GM15510 (cell line): ENCODE data around the gene ANXA11.

Source experiments
- POLR2A ChIP-seq: IDR thresholded peaks from 3 replicates; pipeline ENCODE4 v1.6.1; 2011; ENCODE audit warnings: borderline replicate concordance; ENCODE audit not compliant: insufficient read length; ENCODE audit errors: extremely low read depth

The ANXA11 gene

DNA sequence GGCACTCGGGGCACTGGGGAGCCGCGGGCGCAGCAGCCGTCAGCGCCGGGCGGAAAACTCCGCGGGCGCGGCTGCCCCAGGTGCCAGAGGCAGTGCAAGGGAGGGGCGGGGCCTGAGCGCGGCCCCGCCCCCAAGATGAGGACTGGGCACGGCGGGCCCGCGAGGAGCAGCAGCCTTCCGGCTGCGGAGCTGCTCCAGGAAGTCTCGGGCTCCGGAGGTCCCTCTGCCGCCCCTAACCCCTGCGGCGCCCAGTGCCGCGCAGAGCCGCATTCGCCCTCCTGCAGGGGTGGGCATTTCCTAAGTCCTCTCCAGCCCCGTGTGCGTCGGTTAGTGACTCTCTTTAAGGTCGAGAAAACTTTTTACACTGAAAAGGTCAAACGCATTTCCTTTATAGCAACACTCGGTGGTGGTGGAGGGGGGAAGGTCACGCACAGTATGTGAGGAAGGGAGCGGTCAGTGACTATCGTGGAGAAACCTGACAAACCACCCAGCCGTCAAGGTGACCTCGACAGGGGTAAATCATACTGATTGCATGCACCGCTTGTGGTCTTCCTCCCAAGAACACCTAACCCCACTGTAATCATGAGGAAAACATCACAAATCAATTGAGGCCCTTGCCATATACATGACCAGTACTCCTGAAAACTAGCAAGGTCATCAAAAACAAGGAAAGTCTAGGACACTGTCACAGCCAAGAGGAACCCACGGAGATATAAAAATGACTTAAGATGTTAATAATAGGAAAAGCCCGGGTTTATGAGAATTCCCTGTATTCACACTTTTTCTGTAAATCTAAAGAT is at the start of gene ANXA11:
Gene ANXA11, minus strand, starts transcription at position 61 of the 800 bp plus-strand sequence. CDS start 32,676 bp downstream, outside the sequence.
- TF ChIP-seq POLR2A: peak; percentile 95

DNA sequence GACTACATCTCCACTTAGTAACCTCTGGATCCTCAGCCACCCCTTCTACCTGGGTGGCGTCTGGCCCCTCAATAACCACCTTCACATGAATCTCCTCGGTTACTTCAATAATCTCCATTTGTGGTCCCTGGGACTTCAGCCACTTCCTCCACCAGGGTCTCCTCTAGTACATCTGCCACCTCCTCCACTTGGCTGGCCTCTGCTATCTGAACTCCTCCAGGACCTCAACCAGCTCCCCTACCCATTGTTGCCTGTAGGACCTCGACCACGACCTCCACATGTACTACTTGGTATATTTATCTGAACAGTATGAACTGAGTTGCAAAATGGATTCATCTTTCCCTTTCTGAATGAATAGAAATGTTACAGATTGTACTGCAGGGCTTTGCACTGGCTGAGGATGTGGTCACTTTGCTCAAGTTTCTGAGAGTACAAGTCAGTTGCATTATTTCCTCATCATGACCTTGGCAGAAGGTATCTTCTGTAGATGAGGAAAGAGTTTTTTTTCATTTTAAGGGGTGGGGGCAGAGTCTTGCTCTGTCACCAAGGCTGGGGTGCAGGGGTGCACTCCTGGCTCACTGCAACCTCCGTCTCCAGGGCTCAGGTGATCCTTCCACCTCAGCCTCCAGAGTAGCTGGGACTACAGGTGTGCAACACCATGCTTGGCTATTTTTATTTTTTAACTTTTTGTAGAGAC is 48.1 kb upstream of the ANXA11 start:
- no peak for TF ChIP-seq POLR2A

DNA sequence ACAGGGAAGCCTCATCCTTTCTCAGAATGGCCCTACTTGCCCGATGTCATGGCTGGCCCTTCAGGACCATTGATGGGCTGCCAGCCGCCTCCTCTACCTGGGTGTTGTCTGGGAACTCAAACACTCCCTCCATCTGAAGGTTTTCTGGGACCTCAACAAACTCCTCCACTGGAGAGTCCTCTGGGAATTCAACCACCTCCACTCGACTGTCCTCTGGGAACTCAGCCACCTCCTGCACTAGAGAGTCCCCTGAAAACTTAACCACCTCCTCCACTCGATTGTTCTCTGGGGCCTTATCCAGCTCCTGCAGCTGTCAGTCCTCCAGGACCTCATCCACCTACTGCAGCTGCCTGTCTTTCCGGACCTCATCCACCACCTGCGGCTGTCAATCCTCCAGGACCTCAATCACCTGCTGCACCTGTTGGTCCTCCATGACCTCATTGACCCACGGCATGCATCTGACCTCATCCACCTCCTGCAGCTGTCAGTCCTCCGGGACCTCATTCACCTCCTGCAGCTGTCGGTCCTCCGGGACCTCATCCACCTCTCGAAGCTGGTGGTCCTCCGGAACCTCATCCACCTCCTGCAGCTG is 47.1 kb upstream of the ANXA11 start:
- TF ChIP-seq POLR2A: no peak

DNA sequence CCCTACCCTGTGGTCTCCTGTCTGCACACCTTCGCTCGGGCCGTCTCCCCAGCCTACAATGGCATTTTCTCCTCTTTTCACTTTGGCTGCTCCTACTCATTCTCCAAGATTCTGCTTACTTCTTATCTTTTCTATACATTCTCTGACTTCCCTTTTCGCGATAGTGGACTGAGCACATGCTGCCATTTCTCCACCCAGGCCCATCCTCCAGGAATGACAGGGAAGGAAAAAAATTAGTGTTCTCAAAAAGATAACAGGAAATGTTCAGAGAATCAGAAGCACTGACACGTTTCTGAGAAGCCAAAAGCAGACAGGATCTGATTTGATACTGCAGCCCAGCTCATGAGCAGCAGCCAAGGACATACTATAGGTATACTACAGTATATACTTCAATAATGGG is 6.4 kb upstream of the ANXA11 start:
- no peak for TF ChIP-seq POLR2A

DNA sequence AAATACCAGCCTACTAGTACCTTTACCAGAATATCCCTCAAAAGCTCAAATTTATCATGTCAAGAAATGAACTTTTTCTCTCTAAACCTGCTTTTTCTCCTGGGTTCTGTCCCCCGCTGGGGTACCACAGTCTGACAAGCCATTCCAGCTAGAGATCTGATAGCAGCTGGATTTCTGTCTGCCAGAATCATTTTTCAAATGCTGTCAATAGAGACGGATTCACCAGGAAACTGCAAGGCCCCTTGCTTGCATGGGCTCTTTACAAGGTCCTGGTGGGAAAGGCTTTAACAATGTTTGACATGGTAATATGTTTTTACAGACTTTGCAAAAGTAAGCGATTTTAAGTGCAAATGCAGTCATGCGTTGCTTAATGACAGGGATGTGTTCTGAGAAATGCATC is 4.9 kb upstream of the ANXA11 start:
- no peak for TF ChIP-seq POLR2A

DNA sequence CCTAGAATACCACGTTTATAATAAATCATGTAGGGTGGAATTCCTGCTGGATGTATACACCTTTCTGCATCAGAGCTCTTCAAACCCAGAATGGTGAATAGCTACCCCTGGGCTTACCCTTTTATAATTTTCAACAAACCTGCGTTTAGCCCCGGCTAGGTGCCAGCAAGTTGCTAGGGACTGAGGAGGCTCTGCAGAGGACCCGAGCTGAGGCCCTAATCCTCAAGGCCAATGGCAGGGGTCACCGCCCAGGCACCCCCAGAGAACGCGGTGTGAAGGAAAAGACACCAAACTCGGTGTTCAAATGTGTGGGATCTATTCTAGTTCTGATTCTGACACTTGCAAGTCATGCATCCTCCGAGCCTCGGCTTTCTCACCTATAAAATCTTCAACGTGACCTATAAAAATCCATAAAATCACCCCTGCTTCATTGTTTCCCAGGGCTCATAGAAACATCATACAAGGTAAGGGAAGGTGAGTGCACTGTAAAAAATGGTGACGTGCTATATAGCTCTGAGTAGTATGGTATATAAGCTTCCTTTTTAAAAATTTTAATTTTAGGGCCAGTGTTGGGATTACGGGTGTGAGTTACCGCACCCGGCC is 2.5 kb upstream of the ANXA11 start:
- TF ChIP-seq POLR2A: no peak

DNA sequence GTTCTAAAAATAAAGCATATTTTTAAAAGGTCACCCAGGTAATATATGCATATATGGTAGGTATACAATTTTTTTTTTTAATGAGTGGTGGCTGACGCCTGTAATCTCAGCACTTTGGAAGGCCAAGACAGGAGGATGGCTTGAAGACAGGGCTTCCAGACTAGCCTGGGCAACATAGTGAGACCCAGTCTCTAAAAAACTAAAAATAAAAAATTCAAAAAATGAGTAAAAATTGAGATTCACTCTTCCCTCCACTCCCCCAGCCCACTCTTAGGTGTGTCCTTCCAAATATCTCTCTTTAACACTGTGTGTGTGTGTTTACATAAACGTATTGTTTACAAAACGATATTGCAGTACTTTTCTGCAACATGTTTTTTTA is 929 bp upstream of the ANXA11 start:
- no peak for TF ChIP-seq POLR2A

DNA sequence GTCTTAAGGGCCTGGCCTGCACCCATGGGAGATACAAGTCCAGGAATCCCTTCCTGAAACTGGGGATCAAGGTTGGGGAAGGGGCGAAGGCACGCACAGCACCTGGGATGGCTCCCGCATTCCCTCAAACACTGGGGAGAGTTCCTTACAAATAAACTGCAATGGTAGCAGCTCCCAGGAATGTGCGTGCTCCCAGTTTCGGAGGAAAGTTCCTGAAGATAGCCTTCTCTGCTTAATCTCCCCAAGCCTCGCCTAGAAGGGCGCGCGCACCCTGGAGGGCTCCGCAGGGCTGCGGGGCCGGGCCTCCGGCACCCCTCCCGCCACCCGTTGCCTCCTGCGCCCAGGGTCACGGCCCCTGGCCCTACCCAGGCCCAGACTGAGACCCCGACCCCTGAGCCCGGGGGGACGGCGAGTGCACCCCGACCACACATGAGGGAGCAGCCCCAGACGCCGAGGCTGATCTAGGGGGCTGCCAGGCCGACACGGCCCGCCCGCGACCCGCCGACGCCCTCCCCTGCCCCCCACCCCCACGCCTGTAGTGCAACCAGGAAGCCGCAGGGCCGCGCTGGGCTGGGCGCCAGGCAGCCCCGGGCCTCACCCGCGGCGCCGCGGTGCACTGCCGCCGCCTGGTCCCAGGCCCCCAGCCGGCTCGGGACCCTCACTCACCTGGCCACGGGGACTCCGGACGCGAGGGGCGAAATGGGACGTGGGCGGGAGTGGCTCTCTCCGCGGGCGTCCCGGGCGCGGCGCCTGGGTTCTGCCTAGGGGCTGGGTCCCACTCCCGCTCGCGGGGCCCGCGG is 460 bp downstream of the ANXA11 start:
- TF ChIP-seq POLR2A: no peak

DNA sequence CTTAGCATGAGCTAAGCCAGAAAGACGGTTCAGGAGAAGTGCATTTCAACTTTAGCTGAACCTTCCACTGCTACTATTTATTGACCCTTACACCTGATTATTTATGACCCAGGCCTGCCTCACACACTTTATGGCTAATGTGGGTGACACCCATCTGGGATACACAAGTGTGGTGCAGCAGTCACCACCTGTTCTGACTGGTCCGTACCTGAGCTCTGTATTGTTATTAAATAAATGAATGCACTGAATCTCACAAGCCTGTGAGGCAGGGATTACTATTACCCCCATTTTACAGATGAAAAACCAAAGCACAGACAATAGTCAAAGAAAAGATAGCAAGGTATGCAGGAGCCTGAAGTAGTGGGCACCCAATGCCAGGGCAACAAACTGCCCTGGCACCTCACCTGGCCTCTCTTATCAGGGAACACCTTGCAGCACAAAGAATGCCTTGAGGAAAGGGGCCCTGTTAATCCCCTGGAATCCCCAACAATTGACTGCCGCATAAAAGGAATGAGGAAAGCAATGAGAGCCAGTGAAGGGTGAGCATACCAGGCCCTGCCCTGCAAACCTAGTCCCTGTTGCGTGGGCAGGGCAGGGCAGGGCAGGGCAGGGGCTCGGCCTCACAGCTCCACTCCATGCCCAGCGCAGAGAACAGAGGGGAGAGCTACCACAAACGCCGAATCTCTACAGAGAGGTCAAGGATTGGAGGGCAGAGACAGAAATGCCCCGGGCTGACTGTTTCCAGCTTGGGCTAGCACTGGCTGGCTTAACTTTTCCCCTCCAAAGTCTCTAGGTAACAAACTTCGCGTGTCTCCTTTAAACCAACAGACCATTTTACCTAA is 1.3 kb downstream of the ANXA11 start:
- no peak for TF ChIP-seq POLR2A

DNA sequence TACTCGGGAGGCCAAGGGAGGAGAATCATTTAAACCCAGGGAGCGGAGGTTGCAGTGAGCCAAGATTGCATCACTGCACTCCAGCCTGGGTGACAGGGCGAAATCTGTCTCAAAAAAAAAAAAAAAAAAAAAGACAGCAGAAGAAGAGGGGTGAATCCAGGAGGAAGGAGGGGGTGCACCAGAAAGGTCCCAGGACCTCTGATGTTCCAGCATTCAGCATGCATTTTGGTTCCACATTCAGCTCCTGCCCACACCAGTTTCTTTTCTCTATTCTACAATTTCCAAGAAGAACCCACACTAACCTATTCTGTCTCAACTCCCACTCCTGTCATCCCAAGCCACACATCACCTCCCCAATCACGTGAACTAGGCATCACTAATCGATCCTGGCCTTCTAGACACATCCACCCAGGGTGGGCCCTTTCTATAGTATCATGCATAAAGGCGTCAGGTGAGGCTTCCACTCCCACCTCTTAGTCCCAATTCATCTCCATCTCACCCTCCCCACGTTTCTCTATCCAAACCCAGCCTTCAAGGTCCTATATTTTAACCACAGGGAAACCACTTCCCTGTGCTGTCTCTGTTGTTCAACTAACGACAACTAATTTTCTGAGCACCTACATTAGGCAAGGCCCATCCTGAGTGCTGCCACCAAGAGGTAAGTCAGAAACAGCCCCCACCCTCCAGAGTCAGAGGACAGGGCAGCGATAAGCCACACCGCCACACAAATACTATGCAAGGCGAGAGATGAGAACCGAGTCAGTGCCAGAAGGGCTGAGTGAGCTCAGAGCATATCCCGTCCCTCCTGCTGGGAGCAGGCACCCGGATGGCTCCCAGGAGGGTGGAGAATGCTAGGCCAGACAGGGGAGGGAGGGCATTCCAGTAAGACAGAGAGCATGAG is 2.2 kb downstream of the ANXA11 start:
- no peak for TF ChIP-seq POLR2A

DNA sequence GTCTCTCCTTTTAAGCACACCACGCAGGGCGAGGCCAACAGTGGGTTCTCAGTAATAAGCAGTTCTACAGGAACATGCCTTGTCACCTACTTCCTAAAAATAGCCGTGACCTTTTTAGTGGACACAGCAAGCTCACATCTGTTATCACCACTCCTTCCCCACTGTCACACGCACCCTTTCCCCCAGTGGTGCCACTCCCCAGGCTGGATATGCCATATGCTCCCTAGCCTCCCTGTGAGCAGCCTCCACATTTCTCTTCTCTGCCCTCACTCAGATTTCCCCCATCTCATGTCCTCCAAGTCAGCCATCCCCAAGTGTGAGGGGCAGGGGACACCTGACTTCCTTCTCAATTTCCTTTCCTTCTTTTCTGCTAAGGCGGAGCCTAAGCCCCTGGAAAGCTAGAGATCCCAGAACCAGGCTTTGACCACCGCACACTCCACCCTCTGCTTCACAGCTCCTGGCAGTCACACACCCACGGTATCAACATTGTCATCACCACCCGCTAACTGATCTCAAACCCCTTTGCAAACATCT is 3.7 kb downstream of the ANXA11 start:
- TF ChIP-seq POLR2A: no peak

DNA sequence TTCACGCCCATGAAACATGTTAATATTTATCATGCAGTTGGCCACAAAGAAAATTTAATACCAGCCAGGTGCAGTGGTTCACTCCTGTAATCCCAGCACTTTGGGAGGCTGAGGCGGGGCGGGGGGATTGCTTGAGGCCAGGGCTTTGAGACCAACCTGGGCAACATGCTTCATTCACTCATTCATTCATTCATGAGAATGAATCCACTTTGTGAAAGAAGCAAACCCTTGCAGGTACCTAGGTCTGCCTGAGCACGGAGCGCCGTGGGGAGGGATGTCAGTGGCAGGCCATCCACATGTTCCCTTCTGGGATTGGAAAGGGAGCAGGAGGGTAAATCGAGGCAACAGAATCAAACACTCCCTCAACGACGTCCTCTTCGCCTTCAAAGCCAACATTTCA is 4.7 kb downstream of the ANXA11 start:
- TF ChIP-seq POLR2A: no peak

DNA sequence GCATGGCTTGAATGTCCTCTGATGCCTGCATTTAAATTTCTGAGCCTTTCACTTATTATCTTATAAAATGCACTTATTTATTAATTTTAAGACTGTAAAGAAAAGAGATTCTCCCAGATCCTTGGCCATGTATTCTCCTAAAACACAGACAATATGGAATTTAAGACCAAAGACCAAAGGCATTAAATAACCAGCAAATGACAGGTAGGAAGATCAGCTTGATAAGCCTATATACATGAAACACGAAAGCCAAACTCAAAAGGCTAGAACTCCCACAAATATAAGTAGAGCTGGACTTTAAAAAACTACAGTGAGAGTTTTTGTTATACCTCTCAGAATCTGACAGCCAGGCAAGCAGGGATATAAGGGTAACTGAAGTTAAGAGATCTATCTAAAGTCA is 5.1 kb downstream of the ANXA11 start:
- TF ChIP-seq POLR2A: no peak

DNA sequence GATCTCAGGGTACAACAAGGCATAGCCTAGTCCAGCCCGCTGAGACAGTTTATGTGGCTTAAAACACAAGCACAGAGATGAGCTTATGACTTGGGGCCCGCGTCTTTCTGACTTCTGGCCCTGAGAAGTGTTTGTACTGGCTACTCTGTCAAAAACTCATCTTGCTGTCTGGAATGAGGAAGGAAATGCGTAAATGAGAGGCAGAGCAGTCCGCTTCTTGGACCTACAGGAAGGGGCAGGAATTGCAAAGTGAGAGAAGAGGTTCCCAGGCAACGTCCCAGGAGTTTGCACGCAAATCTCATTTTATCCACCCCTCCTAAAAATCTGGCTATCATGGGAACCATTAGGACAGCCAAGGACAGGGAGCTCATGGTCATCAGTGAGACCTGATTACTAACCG is 5.5 kb downstream of the ANXA11 start:
- no peak for TF ChIP-seq POLR2A
